HG02798 (cell line): ENCODE measurements around the gene SH2D7.

ENCODE experiments used
- ATAC-seq: cut with Tn5 transposase; IDR thresholded peaks from one replicate; pipeline ENCODE4 v1.9.1; 2021; ENCODE audit warnings: mild to moderate bottlenecking; ENCODE audit not compliant: unreplicated experiment, poor library complexity

SH2D7 gene

DNA sequence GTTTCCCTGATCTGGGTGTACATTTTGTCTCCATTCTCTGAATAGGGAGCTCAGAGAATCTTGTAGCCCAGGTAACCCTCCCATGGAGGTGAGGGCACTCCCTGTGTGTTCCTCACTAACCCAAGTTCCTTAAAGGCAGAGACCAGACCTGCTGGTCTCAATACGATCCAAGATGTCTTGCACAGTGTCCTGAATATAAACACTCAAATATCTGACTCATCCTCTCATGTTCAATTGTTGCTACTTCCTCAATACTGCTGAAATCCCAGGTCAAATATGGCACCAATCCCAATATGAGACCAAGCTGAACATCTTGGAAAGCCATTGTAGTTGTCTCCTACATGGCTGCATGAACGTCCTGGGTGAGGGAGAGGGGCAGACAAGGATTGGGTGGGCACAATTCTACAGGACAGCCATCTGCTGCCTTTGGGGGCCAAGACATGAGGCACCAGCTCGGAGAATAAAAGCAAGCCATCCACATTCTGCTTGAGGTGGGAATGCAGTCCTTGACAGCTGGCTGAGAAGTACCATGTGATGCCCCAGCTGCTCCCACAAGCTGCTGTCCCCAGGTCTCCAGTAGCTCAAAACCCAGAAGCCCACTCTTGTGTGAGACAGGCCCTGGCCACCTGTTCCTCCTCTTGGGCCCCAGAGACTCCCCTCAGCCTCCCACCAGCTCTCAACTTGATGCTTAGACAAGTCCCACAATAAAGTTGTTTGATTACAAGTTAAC is 33.1 kb upstream of the SH2D7 start:
- ATAC-seq: no peak

DNA sequence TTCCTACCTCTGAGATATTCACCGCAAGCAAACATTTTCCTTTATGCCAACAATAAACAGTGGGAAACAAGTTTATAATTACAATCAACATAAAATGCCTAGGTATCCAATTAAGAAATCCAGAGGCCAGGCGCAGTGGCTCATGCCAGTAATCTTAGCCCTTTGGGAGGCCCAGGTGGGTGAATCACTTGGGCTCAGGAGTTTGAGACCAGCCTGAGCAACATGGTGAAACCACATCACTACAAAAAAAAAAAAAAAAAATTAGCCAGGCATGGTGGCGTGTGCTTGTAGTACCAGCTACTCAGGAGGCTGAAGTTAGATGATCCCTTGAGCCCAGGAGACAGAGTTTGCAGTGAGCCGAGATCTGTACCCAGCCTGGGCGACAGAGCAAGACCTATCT is 32.1 kb upstream of the SH2D7 start:
- no peak for ATAC-seq

DNA sequence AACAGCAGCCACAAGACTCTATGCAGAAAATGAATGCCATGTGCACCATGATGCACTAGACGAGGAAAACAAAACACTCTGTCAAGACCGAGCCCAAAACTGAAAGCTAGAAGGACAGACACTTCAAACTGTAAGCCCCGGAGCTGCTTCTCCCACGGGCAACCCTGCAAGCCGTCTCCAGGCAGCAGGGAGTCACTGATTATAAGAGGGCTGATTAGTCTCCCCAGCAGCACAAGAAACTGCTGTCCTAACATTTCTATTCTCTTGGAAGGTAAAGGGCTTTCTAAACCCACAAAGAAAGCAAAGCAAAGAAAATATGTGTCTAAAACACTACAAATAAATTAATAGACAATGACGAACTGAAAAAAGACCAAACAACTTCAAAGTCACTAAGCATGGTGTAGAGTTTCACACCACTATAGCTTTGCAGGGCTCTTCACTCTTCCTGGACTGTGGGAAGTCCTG is 30.4 kb upstream of the SH2D7 start:
- ATAC-seq: peak; percentile 39

DNA sequence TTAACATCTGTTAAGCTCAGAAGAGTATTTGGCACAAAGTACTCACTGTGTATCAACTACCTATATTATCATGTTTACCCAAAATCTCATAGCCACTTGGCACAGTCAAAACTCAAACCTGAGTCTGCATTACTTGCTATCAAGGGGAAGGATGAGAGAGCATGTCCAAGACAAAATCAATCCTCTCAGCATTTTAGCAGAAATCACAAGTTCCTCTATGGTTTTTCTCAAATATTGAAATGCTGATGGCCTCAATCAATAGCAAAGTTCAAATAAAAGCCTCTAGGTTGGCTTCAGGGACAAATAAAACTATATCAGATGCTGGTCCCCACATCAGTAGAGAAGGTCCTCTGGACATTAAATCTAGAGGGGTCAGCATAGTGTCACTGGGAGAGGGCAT is 29.1 kb upstream of the SH2D7 start:
- no peak for ATAC-seq

DNA sequence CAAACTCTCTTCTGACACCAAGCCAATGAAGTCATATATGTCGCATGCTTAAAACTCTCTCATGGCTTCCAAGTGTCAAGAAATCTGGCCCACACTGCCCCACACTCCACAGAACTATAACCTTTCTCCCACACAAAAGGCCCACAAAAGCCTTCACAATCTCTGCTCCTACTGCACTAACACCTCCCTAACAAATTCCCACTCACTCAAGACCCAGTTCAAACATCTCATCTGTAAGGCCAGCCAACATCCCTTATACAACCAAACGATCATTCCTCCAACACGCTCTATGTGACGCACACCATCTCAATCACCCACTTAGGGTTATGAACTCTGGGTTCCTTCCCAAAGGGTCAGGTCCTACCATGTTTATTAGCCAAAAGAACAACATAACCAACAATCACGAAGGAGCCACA is 28.4 kb upstream of the SH2D7 start:
- no peak for ATAC-seq

DNA sequence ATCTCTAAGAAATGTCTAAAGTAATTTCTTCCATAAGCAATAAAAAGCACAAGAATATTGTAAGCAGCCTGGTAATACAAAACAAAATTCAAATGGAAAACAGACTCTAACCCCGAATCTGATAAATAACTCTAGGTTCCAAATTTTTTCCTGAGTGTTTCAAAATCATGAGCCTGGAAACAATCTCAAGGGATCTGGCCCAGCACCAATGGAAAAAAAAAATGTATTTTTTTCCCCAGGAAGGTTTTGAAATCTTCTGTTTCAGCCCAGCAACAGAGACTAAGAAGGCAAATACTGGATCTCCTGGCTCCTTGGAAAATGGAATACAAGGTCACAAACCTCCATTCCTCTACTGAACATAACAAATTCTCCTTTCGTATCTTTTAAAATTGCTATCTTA is 27.8 kb upstream of the SH2D7 start:
- no peak for ATAC-seq

DNA sequence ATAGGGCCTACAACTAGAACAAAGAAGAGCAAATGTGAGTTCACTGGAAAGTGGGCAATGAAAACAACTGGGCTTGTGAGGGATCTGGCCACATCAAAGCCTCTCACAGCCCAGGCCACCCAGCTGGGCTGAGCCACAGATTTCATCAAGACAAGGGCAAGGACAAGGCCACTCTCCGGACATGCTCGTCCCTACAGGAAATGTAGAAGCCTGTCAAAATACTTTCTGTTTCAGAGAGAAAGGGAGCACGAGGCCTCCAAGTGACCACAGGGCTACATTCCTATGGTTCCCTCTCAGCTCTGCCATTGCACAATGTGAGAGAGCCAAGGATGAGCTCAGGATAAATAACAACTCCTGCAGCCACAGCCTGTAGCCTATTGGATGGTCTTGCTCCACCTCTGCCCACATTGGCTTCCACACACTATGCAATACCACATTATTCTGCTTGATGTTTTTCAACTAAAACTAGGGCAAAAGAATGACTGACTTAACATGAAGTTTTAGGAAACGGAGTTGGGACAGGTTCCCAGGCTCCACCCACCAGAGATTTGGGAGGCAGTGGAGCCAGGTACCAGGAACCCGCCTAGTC is 27.0 kb upstream of the SH2D7 start:
- ATAC-seq: no peak

DNA sequence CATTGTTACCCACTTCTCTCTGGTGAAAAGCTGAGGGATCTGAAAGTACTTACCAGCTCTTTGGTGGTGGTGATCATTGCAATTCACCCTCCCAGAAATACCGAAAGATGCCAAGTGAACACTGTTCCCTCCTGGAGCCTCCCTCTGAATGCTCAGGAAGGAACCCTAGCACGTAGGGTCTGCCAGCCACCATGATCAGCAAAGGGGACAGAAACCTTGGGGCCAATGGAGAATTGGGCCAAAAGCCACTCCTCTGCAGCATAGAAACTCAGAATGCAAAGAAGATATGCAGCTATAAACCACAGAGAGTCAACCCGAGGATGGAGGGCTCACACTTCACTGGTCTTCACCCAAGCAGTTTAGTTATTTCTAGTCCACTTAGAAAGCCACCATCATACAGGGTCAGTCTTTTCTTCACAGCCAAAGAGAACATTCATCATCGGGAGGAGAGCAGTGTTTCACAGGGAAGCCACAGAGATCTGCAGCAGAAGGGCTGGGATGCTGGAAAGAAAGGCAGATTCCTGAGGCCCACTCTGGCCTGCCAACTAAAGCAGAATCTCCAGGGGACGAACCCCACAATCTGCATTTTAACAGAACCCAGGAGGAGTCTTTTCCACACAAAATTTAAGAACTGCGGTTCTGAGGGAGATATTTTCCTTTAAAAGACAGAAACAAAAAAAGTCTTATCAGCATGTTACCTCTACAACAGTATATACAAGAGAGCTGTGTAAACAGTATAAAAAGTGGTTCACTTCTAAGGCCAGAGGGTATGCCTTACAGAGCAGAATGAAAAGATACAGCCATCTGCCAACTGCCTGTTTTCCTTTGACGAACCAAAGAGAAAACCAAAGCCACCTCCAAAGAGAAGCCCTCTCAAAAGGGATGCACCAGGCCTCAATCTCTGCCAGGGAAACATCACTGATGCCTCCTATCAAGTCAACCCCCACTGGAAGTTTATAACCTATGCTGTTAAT is 26.1 kb upstream of the SH2D7 start:
- peak; percentile 56 for ATAC-seq

DNA sequence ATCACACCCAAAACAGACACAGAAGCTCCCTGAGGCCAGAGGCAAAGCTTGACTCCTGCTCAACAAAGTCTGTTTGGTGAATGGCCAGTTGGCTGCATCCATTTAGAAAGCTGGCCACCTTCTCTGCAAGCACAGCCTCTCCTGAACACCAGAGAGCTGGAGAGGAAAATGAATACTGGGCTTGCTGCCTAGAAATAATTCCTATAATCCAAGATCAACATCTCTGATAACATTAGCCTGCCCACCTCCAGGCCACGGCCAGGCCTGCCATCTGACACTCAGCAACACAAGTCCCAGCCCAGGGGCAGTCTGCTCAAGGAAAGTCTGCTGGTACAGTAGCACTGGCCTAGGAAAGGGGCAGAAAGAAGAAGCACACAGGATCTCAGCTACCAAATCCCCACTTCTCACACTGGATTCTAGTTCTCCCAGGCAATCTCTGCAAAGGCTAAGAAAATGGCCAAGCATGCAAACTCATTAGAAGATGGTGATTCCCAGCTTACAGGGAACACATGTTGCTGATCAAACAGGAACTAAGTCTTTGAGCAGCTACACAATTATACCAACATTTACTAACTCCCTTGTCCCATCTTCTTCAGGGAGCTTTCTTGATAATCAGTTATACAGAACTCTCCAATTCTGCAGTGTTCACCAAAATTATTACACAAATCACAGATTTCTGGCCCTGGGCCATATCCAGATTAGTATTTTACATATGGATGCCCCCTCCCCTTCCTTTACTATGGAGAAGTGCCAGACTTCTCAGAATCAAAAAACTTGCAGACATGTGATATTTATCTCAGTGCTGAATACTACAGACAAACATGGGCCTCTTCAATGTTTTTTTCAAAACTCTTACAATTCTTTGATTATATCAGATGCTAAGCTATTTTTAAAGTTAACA is 24.8 kb upstream of the SH2D7 start:
- ATAC-seq: no peak

DNA sequence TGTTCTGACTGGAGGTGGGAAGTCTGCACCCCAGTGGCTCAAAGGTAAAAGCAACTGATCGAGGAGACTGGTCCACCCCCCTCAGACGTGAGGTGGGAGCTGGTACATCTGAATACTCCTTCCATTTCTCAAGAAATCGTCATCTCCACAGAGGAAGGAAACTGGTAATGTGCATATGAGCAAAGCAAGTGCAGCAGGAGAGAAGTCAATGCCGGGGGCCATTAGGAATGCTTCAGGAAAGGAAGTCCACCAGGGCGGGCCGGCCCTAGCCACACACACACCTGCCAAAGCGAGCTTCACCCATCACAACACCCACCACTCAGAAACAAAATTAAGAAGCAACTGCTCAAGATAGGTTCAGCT is 23.3 kb upstream of the SH2D7 start:
- ATAC-seq: no peak

DNA sequence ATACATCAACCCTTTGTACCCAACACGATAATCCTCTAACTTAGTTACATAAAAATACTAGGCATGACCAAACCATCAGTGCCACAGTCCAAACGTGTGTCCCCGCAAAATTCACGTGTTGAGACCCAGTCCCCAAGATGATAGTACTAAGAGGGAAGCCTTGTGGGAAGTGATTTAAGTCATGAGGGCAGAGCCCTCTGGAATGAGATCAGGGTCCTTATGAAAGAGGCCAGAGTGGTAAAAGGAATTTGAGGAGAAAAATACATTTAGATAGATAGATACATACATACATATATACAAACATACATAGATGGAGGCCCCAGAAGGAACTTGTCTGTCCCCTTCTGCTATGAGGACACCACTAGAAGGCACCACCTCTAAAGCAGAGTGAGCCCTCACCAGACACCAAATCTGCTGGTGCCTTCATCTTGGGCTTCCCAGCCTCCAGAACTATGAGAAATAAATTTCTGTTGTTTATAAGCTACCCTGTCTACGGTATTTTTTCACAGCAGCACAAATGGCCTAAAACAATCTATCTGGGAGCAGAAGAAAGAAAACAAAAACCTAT is 22.8 kb upstream of the SH2D7 start:
- no peak for ATAC-seq

DNA sequence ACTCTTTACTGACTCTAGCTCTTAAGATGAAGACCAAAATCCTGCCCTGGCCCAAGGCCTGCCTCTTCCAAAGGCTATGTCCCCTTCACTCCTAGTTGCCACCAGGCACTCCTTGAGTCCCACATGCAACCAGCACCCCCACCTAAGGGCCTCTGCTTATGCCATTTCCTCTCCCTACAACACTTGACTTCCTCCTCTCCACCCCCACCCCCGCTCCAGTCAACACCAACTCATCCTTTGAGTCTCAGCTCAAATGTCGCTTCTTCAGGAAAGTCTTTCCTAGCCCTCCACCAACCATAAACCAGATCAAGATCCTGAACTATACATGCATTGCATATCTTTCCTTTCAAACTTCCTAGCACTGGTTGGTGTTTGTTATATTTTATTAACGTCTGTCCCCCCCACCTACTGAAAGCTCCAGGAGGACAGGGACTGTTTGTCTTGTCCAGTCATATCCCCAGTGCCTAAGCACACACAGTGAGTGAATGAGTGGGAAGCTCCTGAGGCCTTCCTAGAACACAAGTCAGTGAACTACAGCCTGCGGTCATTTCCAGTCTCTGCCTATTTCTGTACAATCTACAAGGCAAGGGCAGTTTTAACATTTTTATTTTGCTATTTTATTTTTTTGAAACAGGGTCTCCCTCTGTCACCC is 22.2 kb upstream of the SH2D7 start:
- no peak for ATAC-seq

DNA sequence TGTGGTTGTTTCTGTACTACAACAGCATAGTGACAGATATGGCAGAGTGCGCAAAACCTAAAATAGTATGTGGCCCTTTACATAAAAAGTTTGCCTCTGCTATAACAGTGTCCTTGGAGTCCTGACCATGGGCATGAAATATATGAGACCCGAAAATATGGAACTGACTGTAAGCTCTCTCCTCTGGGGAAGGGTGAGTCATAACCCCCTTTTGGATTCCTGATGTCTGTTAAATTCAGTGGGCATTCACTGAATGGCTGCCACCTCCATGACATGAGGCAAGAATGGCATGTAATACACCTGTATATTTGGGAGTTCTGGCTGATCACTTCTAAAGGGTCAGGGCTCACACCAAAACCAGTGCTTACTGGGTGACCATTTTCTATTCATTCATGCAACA is 21.0 kb upstream of the SH2D7 start:
- no peak for ATAC-seq

DNA sequence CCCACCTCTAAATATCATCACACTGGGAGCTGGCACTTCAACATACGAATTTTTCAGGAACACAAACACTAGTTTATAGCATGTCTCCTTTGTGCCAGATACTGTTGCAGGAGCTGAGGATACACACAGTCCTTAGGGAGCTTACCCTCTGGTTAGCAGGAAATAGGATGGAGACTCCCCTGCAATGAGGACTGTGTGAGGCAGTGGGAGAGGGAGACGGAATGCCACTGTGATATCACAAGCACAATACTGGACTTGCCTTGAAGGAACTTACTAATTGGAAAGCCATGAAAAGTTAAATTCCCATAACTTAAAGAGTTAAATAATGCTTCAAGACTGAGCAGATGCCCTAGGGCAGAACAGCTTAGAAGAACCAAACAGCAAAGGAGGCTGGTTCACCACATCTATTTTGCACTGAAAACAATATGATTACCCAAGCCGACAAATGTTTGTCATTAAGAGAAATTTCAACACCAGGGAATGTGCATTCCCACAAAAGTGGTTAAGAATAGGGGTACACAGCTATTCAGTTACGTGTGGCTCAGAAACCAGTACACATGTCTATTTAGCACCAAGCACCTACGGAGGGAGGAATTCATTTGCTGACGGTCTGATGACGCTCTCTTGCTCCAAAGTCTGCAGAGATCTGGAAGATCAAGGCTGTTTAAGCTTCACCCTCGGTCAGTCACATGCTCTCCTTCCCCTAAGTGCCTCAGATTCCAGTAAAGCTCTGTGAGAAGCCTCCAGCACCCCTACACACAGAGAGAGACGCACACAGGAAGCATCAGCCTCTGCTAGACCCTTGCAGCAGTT is 20.1 kb upstream of the SH2D7 start:
- ATAC-seq: no peak

DNA sequence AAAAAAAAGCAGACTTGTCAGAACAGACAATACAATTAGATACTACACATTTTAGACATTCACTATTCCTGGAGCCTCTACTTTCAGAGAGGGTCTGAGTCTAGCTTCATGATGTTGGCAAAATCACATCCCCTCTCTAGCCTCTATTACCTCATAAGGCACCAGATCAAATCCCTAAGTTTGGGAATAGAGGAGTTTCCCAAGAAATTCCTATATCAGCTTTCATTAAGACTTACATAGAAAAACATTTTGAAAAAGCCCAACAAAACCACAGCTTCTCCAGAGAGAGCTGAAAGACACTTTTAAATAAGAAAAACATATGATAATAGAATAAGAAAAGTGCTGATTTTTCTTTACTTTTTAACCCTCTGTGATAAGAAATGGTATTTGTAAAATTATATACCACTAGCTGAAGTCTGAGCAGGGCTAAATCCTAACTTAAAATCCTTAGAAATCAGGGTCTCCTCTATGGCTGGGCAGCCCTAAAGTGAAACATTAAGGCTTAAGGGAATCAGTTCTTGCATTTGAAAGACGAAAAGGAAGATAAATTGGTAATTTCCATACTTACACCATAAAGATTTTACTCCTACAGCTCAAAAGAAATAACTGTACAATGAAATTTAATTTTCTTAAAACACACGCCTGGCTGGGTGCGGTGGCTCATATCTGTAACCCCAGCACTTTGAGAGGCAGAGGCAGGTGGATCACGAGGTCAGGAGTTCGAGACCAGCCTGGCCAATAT is 19.1 kb upstream of the SH2D7 start:
- no peak for ATAC-seq

DNA sequence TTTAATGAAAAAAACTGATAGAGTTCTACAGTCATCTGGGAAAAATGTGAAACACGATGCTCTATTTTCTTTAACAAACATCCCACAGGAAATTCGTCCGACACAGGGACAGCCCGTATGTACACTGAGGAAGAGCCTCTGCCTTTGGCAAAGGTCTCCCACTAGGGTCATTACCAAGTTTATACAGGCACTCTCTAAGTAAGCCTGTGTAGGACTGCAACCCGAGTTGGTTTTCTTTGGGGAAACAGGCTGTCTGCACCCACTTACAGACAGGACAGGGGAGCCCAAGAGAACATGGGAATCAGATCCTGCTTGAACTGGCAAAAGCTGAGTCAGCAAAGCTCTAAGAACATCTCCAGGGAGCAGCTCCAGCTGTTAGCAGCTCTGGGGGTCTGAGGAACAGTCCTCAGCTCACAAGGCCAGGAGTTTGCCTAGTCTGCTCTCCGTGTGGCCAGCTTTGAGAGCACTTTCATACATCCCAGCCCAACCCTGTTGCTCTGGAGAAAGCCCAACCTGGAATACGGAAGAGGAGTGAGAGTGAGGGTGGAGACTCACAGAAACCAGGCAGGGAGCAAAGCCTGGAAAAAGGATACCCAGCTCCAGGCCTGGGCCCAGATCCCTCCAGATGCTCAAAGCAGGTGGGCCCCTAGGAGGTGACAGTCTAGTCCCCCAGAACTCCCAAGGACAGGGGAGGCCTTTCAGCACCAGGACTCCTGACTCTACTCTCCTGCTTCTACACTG is 16.7 kb upstream of the SH2D7 start:
- no peak for ATAC-seq
